ENCODE data around the gene SLC4A1. TPM values are rescaled to one million over a fixed set of nuclear protein-coding genes. Genes with fewer than 3 reads are reported as not detected.

SLC4A1 gene
- total and polyA plus RNA-seq, 2 experiments from 2014 or later, result not detected

DNA sequence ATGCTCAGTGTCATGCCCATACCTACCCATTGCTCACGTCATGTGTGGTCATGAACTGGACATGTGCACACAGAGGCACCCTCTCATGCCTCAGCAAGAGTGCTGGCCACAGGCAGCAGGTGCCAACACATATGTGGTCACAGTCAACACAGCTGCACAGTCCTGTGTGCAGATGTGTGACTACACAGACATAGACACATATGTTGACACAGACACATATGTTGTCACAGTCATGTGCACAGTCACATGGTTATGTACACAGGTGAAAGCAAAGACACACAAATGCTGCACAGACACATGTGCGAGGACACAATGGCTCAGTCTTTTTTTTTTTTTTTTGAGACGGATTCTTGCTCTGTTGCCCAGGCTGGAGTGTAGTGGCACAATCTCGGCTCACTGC lies 11.3 kb downstream of the SLC4A1 start:
- no peak overlapping the region for H3K4me2 ChIP-seq
- H3K36me3 ChIP-seq (ENCODE audit: insufficient read depth), result no peaks in the 10 kb centered on the region
- no peaks in the 10 kb centered on the region for H3K9me2 ChIP-seq (ENCODE audit: insufficient read depth)
- H3K36me3 Mint-ChIP-seq (ENCODE audit: low read depth), result no peaks in the 10 kb centered on the region
- no peak for ATAC-seq
- H3F3A ChIP-seq (replicated peaks; ENCODE audit: low read depth), result no peaks in the 10 kb centered on the region
- H3K4me1 ChIP-seq (ENCODE audit: insufficient read depth), result no peaks in the 10 kb centered on the region
- H3K79me2 ChIP-seq (replicated peaks; ENCODE audit: insufficient read depth), result no peaks in the 10 kb centered on the region
- H4K20me1 ChIP-seq (replicated peaks; ENCODE audit: insufficient read depth), result no peaks in the 10 kb centered on the region
- H3K4me1 Mint-ChIP-seq, result no peaks in the 10 kb centered on the region; the same call in 2 of the 3 replicates
- no peaks in the 10 kb centered on the region; the same call in 2 of the 3 replicates for H3K9me3 Mint-ChIP-seq
- H3K27me3 ChIP-seq (ENCODE audit: insufficient read depth), result no peaks in the 10 kb centered on the region
- TF ChIP-seq, protein P1, sequence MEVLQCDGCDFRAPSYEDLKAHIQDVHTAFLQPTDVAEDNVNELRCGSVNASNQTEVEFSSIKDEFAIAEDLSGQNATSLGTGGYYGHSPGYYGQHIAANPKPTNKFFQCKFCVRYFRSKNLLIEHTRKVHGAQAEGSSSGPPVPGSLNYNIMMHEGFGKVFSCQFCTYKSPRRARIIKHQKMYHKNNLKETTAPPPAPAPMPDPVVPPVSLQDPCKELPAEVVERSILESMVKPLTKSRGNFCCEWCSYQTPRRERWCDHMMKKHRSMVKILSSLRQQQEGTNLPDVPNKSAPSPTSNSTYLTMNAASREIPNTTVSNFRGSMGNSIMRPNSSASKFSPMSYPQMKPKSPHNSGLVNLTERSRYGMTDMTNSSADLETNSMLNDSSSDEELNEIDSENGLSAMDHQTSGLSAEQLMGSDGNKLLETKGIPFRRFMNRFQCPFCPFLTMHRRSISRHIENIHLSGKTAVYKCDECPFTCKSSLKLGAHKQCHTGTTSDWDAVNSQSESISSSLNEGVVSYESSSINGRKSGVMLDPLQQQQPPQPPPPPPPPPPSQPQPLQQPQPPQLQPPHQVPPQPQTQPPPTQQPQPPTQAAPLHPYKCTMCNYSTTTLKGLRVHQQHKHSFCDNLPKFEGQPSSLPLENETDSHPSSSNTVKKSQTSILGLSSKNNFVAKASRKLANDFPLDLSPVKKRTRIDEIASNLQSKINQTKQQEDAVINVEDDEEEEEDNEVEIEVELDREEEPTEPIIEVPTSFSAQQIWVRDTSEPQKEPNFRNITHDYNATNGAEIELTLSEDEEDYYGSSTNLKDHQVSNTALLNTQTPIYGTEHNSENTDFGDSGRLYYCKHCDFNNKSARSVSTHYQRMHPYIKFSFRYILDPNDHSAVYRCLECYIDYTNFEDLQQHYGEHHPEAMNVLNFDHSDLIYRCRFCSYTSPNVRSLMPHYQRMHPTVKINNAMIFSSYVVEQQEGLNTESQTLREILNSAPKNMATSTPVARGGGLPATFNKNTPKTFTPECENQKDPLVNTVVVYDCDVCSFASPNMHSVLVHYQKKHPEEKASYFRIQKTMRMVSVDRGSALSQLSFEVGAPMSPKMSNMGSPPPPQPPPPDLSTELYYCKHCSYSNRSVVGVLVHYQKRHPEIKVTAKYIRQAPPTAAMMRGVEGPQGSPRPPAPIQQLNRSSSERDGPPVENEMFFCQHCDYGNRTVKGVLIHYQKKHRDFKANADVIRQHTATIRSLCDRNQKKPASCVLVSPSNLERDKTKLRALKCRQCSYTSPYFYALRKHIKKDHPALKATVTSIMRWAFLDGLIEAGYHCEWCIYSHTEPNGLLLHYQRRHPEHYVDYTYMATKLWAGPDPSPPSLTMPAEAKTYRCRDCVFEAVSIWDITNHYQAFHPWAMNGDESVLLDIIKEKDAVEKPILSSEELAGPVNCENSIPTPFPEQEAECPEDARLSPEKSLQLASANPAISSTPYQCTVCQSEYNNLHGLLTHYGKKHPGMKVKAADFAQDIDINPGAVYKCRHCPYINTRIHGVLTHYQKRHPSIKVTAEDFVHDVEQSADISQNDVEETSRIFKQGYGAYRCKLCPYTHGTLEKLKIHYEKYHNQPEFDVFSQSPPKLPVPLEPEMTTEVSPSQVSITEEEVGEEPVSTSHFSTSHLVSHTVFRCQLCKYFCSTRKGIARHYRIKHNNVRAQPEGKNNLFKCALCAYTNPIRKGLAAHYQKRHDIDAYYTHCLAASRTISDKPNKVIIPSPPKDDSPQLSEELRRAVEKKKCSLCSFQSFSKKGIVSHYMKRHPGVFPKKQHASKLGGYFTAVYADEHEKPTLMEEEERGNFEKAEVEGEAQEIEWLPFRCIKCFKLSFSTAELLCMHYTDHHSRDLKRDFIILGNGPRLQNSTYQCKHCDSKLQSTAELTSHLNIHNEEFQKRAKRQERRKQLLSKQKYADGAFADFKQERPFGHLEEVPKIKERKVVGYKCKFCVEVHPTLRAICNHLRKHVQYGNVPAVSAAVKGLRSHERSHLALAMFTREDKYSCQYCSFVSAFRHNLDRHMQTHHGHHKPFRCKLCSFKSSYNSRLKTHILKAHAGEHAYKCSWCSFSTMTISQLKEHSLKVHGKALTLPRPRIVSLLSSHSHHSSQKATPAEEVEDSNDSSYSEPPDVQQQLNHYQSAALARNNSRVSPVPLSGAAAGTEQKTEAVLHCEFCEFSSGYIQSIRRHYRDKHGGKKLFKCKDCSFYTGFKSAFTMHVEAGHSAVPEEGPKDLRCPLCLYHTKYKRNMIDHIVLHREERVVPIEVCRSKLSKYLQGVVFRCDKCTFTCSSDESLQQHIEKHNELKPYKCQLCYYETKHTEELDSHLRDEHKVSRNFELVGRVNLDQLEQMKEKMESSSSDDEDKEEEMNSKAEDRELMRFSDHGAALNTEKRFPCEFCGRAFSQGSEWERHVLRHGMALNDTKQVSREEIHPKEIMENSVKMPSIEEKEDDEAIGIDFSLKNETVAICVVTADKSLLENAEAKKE (CRISPR knock-in tag; IDR thresholded peaks at IDR 0.05), result no peak
- TF ChIP-seq ZNF114 (CRISPR knock-in tag; IDR thresholded peaks at IDR 0.05), result no peak
- no peak for TF ChIP-seq POLR2AphosphoS5 (IDR thresholded peaks at IDR 0.05; ENCODE audit: low read depth)
- TF ChIP-seq, protein P2, sequence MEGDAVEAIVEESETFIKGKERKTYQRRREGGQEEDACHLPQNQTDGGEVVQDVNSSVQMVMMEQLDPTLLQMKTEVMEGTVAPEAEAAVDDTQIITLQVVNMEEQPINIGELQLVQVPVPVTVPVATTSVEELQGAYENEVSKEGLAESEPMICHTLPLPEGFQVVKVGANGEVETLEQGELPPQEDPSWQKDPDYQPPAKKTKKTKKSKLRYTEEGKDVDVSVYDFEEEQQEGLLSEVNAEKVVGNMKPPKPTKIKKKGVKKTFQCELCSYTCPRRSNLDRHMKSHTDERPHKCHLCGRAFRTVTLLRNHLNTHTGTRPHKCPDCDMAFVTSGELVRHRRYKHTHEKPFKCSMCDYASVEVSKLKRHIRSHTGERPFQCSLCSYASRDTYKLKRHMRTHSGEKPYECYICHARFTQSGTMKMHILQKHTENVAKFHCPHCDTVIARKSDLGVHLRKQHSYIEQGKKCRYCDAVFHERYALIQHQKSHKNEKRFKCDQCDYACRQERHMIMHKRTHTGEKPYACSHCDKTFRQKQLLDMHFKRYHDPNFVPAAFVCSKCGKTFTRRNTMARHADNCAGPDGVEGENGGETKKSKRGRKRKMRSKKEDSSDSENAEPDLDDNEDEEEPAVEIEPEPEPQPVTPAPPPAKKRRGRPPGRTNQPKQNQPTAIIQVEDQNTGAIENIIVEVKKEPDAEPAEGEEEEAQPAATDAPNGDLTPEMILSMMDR (conservative IDR thresholded peaks at IDR 0.05; ENCODE audit: low read depth in 2 of 2), result no peak
- TF ChIP-seq, protein P3, sequence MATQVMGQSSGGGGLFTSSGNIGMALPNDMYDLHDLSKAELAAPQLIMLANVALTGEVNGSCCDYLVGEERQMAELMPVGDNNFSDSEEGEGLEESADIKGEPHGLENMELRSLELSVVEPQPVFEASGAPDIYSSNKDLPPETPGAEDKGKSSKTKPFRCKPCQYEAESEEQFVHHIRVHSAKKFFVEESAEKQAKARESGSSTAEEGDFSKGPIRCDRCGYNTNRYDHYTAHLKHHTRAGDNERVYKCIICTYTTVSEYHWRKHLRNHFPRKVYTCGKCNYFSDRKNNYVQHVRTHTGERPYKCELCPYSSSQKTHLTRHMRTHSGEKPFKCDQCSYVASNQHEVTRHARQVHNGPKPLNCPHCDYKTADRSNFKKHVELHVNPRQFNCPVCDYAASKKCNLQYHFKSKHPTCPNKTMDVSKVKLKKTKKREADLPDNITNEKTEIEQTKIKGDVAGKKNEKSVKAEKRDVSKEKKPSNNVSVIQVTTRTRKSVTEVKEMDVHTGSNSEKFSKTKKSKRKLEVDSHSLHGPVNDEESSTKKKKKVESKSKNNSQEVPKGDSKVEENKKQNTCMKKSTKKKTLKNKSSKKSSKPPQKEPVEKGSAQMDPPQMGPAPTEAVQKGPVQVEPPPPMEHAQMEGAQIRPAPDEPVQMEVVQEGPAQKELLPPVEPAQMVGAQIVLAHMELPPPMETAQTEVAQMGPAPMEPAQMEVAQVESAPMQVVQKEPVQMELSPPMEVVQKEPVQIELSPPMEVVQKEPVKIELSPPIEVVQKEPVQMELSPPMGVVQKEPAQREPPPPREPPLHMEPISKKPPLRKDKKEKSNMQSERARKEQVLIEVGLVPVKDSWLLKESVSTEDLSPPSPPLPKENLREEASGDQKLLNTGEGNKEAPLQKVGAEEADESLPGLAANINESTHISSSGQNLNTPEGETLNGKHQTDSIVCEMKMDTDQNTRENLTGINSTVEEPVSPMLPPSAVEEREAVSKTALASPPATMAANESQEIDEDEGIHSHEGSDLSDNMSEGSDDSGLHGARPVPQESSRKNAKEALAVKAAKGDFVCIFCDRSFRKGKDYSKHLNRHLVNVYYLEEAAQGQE (IDR thresholded peaks at IDR 0.05; ENCODE audit: unreplicated experiment), result no peak
- TF ChIP-seq, protein P4, sequence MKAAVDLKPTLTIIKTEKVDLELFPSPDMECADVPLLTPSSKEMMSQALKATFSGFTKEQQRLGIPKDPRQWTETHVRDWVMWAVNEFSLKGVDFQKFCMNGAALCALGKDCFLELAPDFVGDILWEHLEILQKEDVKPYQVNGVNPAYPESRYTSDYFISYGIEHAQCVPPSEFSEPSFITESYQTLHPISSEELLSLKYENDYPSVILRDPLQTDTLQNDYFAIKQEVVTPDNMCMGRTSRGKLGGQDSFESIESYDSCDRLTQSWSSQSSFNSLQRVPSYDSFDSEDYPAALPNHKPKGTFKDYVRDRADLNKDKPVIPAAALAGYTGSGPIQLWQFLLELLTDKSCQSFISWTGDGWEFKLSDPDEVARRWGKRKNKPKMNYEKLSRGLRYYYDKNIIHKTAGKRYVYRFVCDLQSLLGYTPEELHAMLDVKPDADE (IDR thresholded peaks at IDR 0.05), result no peak
- no peak for DNase-seq (ENCODE audit: low spot score)
- no peak overlapping the region for H3K27ac Mint-ChIP-seq
- H3K4me3 ChIP-seq, result no peak overlapping the region
- no peak overlapping the region for H2AFZ ChIP-seq
- no peak overlapping the region for H3K4me3 Mint-ChIP-seq
- peaks cover 11% of the 10 kb centered on the region for H3K27me3 Mint-ChIP-seq (ENCODE audit: insufficient read depth, low read depth, poor library complexity)
- H3K27ac ChIP-seq (ENCODE audit: low read depth), result no peak overlapping the region

Data from GM23338 (cell line).